GM12878 (cell line): Measurements from ENCODE around the gene KNSTRN. TPM values are rescaled to one million over a fixed set of nuclear protein-coding genes. Genes with fewer than 3 reads are reported as not detected.

Experiments used
- ATAC-seq: fragments of 200-7000 bp; cut with Tn5 transposase; 3 replicates; pipeline ENCODE4 v1.9.1; 2020; ENCODE audit warnings: mild to moderate bottlenecking, moderate library complexity
- BruUV-seq: library from RNA; stranded (reverse); fragments of 400-500 nt; replicated peaks from 2 replicates; lab custom pipeline; 2021; lab: Mats Ljungman, UMichigan
- CTCF ChIA-PET: fragments of 300-600 bp; sonication (Branson Sonifier 250); formaldehyde crosslinking; extraction: SDS; loops from one replicate; lab custom pipeline; 2021; ENCODE audit warnings: inconsistent platforms; lab: Yijun Ruan, JAX
- POLR2A ChIA-PET: fragments of 350-600 bp; formaldehyde crosslinking; extraction: SDS; loops from one replicate; lab custom pipeline; 2021; ENCODE audit warnings: inconsistent platforms; lab: Charles Lee
- RAD21 ChIA-PET: fragments of 300-600 bp; sonication (Branson Sonifier 250); formaldehyde crosslinking; loops from one replicate; lab custom pipeline; 2023; ENCODE audit warnings: antibody characterized with exemption; ENCODE audit not compliant: unreplicated experiment; lab: Charles Lee
- SMC1A ChIA-PET: fragments of 300-600 bp; sonication (Branson Sonifier 250); formaldehyde crosslinking; loops from one replicate; lab custom pipeline; 2023; ENCODE audit not compliant: unreplicated experiment, uncharacterized antibody; lab: Charles Lee
- DNase-seq: peaks from one replicate; pipeline ENCODE4 v3.0.0-alpha.2; 2011; ENCODE audit warnings: low read depth, low spot score
- FAIRE-seq: peaks from 3 replicates; lab custom pipeline; 2011; peaks lifted over from hg19 to GRCh38; lab: Jason Lieb, UNC
- H2AFZ ChIP-seq: 2 replicates; pipeline ENCODE4 v1.6.0; 2011; ENCODE audit warnings: low read depth, low read length, control low read depth; ENCODE audit not compliant: control insufficient read depth
- H3K27ac ChIP-seq: 2 replicates; pipeline ENCODE4 v1.5.1; 2011; ENCODE audit warnings: control low read depth; ENCODE audit not compliant: control insufficient read depth, insufficient read depth
- H3K27me3 ChIP-seq, 2 experiments: replicated peaks in 1 of 2; 2 replicates each; pipeline versions ENCODE4 v1.6.0 to v1.6.1; 2011; ENCODE audit warnings: low read length in 1 of 2; ENCODE audit not compliant: control insufficient read depth in 2 of 2, insufficient read depth in 2 of 2
- H3K36me3 ChIP-seq, 2 experiments: 2 replicates each; pipeline ENCODE4 v1.5.1; 2011; ENCODE audit warnings: low read length in 1 of 2; ENCODE audit not compliant: control insufficient read depth in 2 of 2, insufficient read depth in 2 of 2
- H3K4me1 ChIP-seq: 2 replicates; pipeline ENCODE4 v1.6.1; 2011; ENCODE audit warnings: mild to moderate bottlenecking, low read length, moderate library complexity, mixed read lengths; ENCODE audit not compliant: control insufficient read depth, insufficient read depth
- H3K4me2 ChIP-seq: 2 replicates; pipeline ENCODE4 v1.6.0; 2011; ENCODE audit warnings: control low read depth; ENCODE audit not compliant: control insufficient read depth, insufficient read depth
- H3K4me3 ChIP-seq: fragments of 200-600 bp; sonication (generic); 2 replicates; pipeline ENCODE4 v1.5.1; 2016
- H3K79me2 ChIP-seq: 2 replicates; pipeline ENCODE4 v1.6.0; 2011; ENCODE audit warnings: low read length; ENCODE audit not compliant: control insufficient read depth, insufficient read depth
- H3K9ac ChIP-seq: 2 replicates; pipeline ENCODE4 v1.8.0; 2011; ENCODE audit warnings: low read length, control low read depth, mixed read lengths; ENCODE audit not compliant: control insufficient read depth, insufficient read depth
- H3K9me3 ChIP-seq: replicated peaks from 3 replicates; pipeline ENCODE4 v1.5.1; 2011; ENCODE audit warnings: mild to moderate bottlenecking, low read length; ENCODE audit not compliant: control insufficient read depth, insufficient read depth
- H4K20me1 ChIP-seq: 2 replicates; pipeline ENCODE4 v1.6.0; 2011; ENCODE audit not compliant: control insufficient read depth, insufficient read depth
- BHLHE40 ChIP-seq, 2 experiments: fragments of 450-650 bp in 1 of 2; IDR thresholded peaks; 2 replicates each; pipeline ENCODE4 v1.6.1; 2011 to 2017; ENCODE audit warnings: low read depth in 2 of 2, borderline replicate concordance in 1 of 2, improper control_type of control experiment in 1 of 2, low read length in 1 of 2, mild to moderate bottlenecking in 1 of 2
- CBX5 ChIP-seq: sonication (generic); IDR thresholded peaks from 2 replicates; pipeline ENCODE4 v1.6.1; 2016; ENCODE audit warnings: low read depth, moderate library complexity, mild to moderate bottlenecking, inconsistent platforms
- CHD4 ChIP-seq: fragments of 200-600 bp; sonication (generic); IDR thresholded peaks from 2 replicates; pipeline ENCODE4 v1.6.1; 2016; ENCODE audit warnings: mild to moderate bottlenecking
- CREM ChIP-seq: IDR thresholded peaks from 2 replicates; pipeline ENCODE4 v1.6.1; 2014; ENCODE audit warnings: antibody characterized with exemption, low read depth
- ESRRA ChIP-seq: IDR thresholded peaks from 2 replicates; pipeline ENCODE4 v1.6.1; 2012; ENCODE audit warnings: mild to moderate bottlenecking, low read length, improper control_type of control experiment
- FOXK2 ChIP-seq: fragments of 450-650 bp; IDR thresholded peaks from 2 replicates; pipeline ENCODE4 v1.6.1; 2017; ENCODE audit warnings: mild to moderate bottlenecking, moderate library complexity
- IKZF2 ChIP-seq, 2 experiments: fragments of 450-650 bp; IDR thresholded peaks; 2 replicates each; pipeline ENCODE4 v1.6.1; 2017; ENCODE audit warnings: mild to moderate bottlenecking in 2 of 2, moderate library complexity in 2 of 2
- LARP7 ChIP-seq: fragments of 450-650 bp; IDR thresholded peaks from 2 replicates; pipeline ENCODE4 v1.6.1; 2017; ENCODE audit warnings: mild to moderate bottlenecking
- MYB ChIP-seq: fragments of 150-350 bp; IDR thresholded peaks from 2 replicates; pipeline ENCODE4 v1.6.1; 2014; ENCODE audit warnings: mild to moderate bottlenecking, low read depth, low read length, borderline replicate concordance
- MYC ChIP-seq: IDR thresholded peaks from 2 replicates; pipeline ENCODE4 v1.6.1; 2011; ENCODE audit warnings: mild to moderate bottlenecking, low read length, moderate library complexity, inconsistent platforms; ENCODE audit not compliant: insufficient read depth, insufficient replicate concordance, insufficient read length, severe bottlenecking
- RAD21 ChIP-seq: IDR thresholded peaks from 2 replicates; pipeline ENCODE4 v1.6.1; 2011; ENCODE audit warnings: mild to moderate bottlenecking, low read depth, low read length, moderate library complexity; ENCODE audit not compliant: insufficient read depth
- RAD51 ChIP-seq: fragments of 450-650 bp; IDR thresholded peaks from 2 replicates; pipeline ENCODE4 v1.6.1; 2016; ENCODE audit warnings: moderate library complexity, mild to moderate bottlenecking, inconsistent platforms
- RBBP5 ChIP-seq: fragments of 200-600 bp; sonication (generic); conservative IDR thresholded peaks from 2 replicates; pipeline ENCODE4 v1.6.1; 2016
- SMAD1 ChIP-seq: fragments of 450-650 bp; IDR thresholded peaks from 2 replicates; pipeline ENCODE4 v1.6.1; 2018; ENCODE audit warnings: mild to moderate bottlenecking, low read depth; ENCODE audit not compliant: partially characterized antibody
- SREBF2 ChIP-seq: IDR thresholded peaks from 2 replicates; pipeline ENCODE4 v1.6.1; 2012; ENCODE audit warnings: mild to moderate bottlenecking, low read length
- WGBS: methylation state at CpG from one replicate; pipeline ENCODE4 v1.1.6; 2016; ENCODE audit warnings: low lambda C conversion rate; ENCODE audit not compliant: insufficient replicate concordance, insufficient coverage; ENCODE audit errors: missing lambda C conversion rate; 5-methylcytosine and 5-hydroxymethylcytosine counted together
- in situ Hi-C: fragments of 300-500 bp; cut with MboI; formaldehyde crosslinking; loops from 9 replicates; pipeline ENCODE4 v1.14.3; 2018; ENCODE audit warnings: mixed read lengths
- intact Hi-C: fragments of 100-400 bp; cut with micrococcal nuclease; formaldehyde crosslinking; loops from one replicate; pipeline ENCODE4 v1.14.2; 2022; ENCODE audit not compliant: unreplicated experiment
- polyA plus RNA-seq, 11 experiments: library from polyadenylated mRNA; depleted of rRNA in 4 of 11; unstranded in 6 of 11; stranded (reverse) in 5 of 11; fragments of >200 nt; fragmentation: Nextera tagmentation in 4 of 11; fragmentation: Illumina TruSeq in 1 of 11; extraction: Ambion mirVana in 4 of 11; extraction: Trizol in 1 of 11; gene quantifications; 1 replicate in 1 of 11; 2 replicates in 10 of 11; pipeline versions ENCODE4 v1.2.1 to v1.2.3, GENCODE V29; 2011 to 2016; ENCODE audit warnings: inconsistent platforms in 2 of 11, missing spikeins in 2 of 11, low read depth in 1 of 11
- total RNA-seq, 4 experiments: library from RNA; depleted of rRNA in 3 of 4; stranded (reverse); fragments of >200 nt in 3 of 4; fragmentation: Illumina TruSeq in 1 of 4; extraction: Trizol in 1 of 4; gene quantifications; 2 replicates each; pipeline versions ENCODE4 v1.2.1 to v1.2.3, GENCODE V29; 2013 to 2021
- TF ChIP-seq, protein P1 (sequence below): IDR thresholded peaks from 2 replicates; pipeline ENCODE4 v1.6.1; 2012; ENCODE audit warnings: low read length, inconsistent platforms
- TF ChIP-seq, protein P2 (sequence below): fragments of 450-650 bp; IDR thresholded peaks from 2 replicates; pipeline ENCODE4 v1.6.1; 2014; ENCODE audit warnings: mild to moderate bottlenecking
- TF ChIP-seq, protein P3 (sequence below): fragments of 450-650 bp; IDR thresholded peaks from 2 replicates; pipeline ENCODE4 v1.6.1; 2017; ENCODE audit warnings: antibody characterized with exemption, mild to moderate bottlenecking, moderate library complexity
- TF ChIP-seq, protein P4 (sequence below): IDR thresholded peaks from 2 replicates; pipeline ENCODE4 v1.6.1; 2011; ENCODE audit warnings: borderline replicate concordance, low read depth, mild to moderate bottlenecking, moderate library complexity, mixed read lengths, low read length; ENCODE audit not compliant: insufficient read depth; ENCODE audit errors: extremely low read length

Gene KNSTRN
- total and polyA plus RNA-seq, 10 of the 15 experiments (the other 5 are each of a cell fraction or from before 2014, with no cell fraction given) = 30.3 to 72.1 (median 47.1) TPM

DNA sequence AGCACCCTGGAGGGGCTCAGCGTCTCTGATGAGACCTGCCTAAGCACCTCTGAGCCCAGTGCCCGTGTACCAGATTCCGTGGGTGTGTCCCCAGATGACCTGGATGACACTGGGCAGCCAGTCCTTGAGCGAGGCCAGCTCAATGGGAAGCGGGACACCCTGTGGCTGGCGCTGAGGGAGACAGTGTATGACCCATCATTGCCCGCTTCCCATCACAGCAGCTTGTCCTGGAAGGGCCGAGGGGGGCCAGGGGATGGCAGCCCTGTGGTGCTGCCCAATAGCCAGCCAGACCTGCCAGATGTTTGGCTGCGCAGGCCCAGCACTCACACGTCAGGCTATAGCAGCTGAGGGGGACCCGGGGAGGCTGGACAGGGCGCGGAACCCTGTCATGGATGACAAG, 12.6 kb upstream of the KNSTRN start (continued):
- TF ChIP-seq CBX5 (no peak), BHLHE40 (IDR thresholded peaks at IDR 0.05; ENCODE audit: borderline replicate concordance in 1 of 2, low read depth in 2 of 2, low read length in 1 of 2) (no peak), SMAD1 (no peak), SREBF2 (no peak), CREM (no peak), RAD51 (no peak)

DNA sequence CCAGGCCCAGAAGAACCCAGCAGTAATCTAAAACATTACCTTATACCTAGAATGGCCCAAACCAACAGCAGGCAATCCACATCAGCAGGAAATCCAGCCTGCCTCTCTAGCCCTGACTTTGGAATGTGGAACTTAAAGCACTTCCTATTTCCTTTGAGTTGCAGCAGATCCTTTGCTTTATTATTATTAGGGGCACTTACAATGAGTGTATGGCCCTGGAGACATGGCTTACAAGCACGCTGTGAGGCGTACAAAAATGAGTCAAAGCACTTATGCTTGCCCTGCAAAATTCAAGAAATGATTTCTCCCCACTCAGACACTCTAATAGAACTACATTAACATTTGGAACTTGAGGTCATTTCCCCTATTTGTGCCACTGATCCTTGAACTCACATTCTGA, 9.5 kb upstream of the KNSTRN start:
- FAIRE-seq = no peak
- TF ChIP-seq, protein P1, sequence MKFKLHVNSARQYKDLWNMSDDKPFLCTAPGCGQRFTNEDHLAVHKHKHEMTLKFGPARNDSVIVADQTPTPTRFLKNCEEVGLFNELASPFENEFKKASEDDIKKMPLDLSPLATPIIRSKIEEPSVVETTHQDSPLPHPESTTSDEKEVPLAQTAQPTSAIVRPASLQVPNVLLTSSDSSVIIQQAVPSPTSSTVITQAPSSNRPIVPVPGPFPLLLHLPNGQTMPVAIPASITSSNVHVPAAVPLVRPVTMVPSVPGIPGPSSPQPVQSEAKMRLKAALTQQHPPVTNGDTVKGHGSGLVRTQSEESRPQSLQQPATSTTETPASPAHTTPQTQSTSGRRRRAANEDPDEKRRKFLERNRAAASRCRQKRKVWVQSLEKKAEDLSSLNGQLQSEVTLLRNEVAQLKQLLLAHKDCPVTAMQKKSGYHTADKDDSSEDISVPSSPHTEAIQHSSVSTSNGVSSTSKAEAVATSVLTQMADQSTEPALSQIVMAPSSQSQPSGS = no peak
- no peak for TF ChIP-seq LARP7
- no peak for TF ChIP-seq RAD21
- TF ChIP-seq, protein P2, sequence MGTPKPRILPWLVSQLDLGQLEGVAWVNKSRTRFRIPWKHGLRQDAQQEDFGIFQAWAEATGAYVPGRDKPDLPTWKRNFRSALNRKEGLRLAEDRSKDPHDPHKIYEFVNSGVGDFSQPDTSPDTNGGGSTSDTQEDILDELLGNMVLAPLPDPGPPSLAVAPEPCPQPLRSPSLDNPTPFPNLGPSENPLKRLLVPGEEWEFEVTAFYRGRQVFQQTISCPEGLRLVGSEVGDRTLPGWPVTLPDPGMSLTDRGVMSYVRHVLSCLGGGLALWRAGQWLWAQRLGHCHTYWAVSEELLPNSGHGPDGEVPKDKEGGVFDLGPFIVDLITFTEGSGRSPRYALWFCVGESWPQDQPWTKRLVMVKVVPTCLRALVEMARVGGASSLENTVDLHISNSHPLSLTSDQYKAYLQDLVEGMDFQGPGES = no peak
- no peak for TF ChIP-seq ESRRA
- no peak for TF ChIP-seq FOXK2
- TF ChIP-seq IKZF2 (IDR thresholded peaks at IDR 0.05) = no peak
- no peak for TF ChIP-seq CBX5
- TF ChIP-seq, protein P3, sequence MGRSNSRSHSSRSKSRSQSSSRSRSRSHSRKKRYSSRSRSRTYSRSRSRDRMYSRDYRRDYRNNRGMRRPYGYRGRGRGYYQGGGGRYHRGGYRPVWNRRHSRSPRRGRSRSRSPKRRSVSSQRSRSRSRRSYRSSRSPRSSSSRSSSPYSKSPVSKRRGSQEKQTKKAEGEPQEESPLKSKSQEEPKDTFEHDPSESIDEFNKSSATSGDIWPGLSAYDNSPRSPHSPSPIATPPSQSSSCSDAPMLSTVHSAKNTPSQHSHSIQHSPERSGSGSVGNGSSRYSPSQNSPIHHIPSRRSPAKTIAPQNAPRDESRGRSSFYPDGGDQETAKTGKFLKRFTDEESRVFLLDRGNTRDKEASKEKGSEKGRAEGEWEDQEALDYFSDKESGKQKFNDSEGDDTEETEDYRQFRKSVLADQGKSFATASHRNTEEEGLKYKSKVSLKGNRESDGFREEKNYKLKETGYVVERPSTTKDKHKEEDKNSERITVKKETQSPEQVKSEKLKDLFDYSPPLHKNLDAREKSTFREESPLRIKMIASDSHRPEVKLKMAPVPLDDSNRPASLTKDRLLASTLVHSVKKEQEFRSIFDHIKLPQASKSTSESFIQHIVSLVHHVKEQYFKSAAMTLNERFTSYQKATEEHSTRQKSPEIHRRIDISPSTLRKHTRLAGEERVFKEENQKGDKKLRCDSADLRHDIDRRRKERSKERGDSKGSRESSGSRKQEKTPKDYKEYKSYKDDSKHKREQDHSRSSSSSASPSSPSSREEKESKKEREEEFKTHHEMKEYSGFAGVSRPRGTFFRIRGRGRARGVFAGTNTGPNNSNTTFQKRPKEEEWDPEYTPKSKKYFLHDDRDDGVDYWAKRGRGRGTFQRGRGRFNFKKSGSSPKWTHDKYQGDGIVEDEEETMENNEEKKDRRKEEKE = no peak
- TF ChIP-seq CHD4 = no peak
- TF ChIP-seq MYB = no peak
- TF ChIP-seq, protein P4, sequence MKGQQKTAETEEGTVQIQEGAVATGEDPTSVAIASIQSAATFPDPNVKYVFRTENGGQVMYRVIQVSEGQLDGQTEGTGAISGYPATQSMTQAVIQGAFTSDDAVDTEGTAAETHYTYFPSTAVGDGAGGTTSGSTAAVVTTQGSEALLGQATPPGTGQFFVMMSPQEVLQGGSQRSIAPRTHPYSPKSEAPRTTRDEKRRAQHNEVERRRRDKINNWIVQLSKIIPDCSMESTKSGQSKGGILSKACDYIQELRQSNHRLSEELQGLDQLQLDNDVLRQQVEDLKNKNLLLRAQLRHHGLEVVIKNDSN = no peak
- TF ChIP-seq MYC = no peak
- TF ChIP-seq RBBP5 = no peak

More for the DNA sequence above, 9.5 kb upstream of the KNSTRN start:
- no peak overlapping the region for H3K4me3 ChIP-seq
- SMC1A ChIA-PET = no interaction called here
- no peak overlapping the region for H3K4me2 ChIP-seq
- no peak for DNase-seq
- peaks cover 3 to 5% of the 10 kb centered on the region in 2 experiments; a peak in 3 of 4 replicates for H3K27me3 ChIP-seq
- no peak overlapping the region for H3K27ac ChIP-seq
- in situ Hi-C loops (no loop called here), intact Hi-C loops (no loop called here)
- WGBS = 3% methylated on average over 2 of the region's 2 CpGs
- H2AFZ ChIP-seq = no peak overlapping the region
- ATAC-seq = no peak; the same call in 2 of the 3 replicates
- no peaks in the 10 kb centered on the region for H3K9me3 ChIP-seq
- peaks cover 4% of the 10 kb centered on the region for H3K4me1 ChIP-seq
- CTCF ChIA-PET = interaction anchor here (1.2 to 2.0 kb wide), 5 partner anchors 14 to 36 kb away, joined by 4 to 13 read pairs (median 5); partner anchors contain the start of gene IVD
- H4K20me1 ChIP-seq = no peaks in the 10 kb centered on the region
- no peak overlapping the region for H3K9ac ChIP-seq
- RAD21 ChIA-PET = no interaction called here
- no TSS peak for BruUV-seq
- POLR2A ChIA-PET = no interaction called here
- no peaks in the 10 kb centered on the region for H3K79me2 ChIP-seq
- H3K36me3 ChIP-seq = no peaks in the 10 kb centered on the region
